HepG2 (cell line): ENCODE measurements around the gene CCDC106.

Experiments
- CTCF ChIP-seq: sonication (generic); formaldehyde crosslinking; IDR thresholded peaks from 2 replicates; pipeline ENCODE4 v1.5.0; 2020; ENCODE audit warnings: mild to moderate bottlenecking, missing genetic modification reagents, moderate library complexity
- HDAC2 ChIP-seq: sonication (generic); formaldehyde crosslinking; IDR thresholded peaks from 2 replicates; pipeline ENCODE4 v1.4.0; 2020; ENCODE audit warnings: missing genetic modification reagents
- MED1 ChIP-seq: sonication (generic); formaldehyde crosslinking; IDR thresholded peaks from 2 replicates; pipeline ENCODE4 v1.4.0; 2020; ENCODE audit warnings: missing genetic modification reagents
- TARDBP ChIP-seq: sonication (generic); formaldehyde crosslinking; IDR thresholded peaks from 2 replicates; pipeline ENCODE4 v1.8.0; 2022; ENCODE audit warnings: mild to moderate bottlenecking, missing genetic modification reagents
- TCF12 ChIP-seq, 2 experiments: fragments of 450-650 bp in 1 of 2; sonication (generic) in 1 of 2; formaldehyde crosslinking in 1 of 2; IDR thresholded peaks; 2 replicates each; pipeline versions ENCODE4 v1.6.1 to v1.8.0; 2017 to 2022; ENCODE audit warnings: antibody characterized with exemption in 1 of 2, mild to moderate bottlenecking in 1 of 2, missing genetic modification reagents in 1 of 2, moderate library complexity in 1 of 2
- ZNF10 ChIP-seq: sonication (generic); formaldehyde crosslinking; IDR thresholded peaks from 2 replicates; pipeline ENCODE4 v1.4.0; 2020; ENCODE audit warnings: mild to moderate bottlenecking, low read depth, missing genetic modification reagents, borderline replicate concordance
- ZNF235 ChIP-seq: sonication (generic); formaldehyde crosslinking; IDR thresholded peaks from 2 replicates; pipeline ENCODE4 v1.8.1; 2023; ENCODE audit warnings: mild to moderate bottlenecking, missing genetic modification reagents, borderline replicate concordance

- TF ChIP-seq CTCF (CRISPR knock-in tag) (peak; percentile 85), ZNF235 (CRISPR knock-in tag) (no peak), TARDBP (CRISPR knock-in tag) (no peak), MED1 (CRISPR knock-in tag) (no peak), HDAC2 (CRISPR knock-in tag) (no peak), TCF12 (IDR thresholded peaks at IDR 0.05) (no peak), TCF12 (CRISPR knock-in tag; IDR thresholded peaks at IDR 0.05) (no peak), ZNF10 (CRISPR knock-in tag) (no peak)
Observed at GRCh38 chr19:55632463-55632834, 15.6 kb upstream of the CCDC106 start.
